Naive thymus-derived CD4-positive, alpha-beta T cell (primary cell): ENCODE measurements around the gene KIRREL1. TPM values are rescaled to one million over a fixed set of nuclear protein-coding genes. Genes with fewer than 3 reads are reported as not detected.

ENCODE experiments used
- ATAC-seq: fragments of 150-1000 bp; cut with Tn5 transposase; 2 replicates; pipeline ENCODE4 v1.10.0; 2021; ENCODE audit warnings: mild to moderate bottlenecking, moderate library complexity
- CTCF ChIA-PET: fragments of 350-600 bp; sonication (Branson Sonifier 250); formaldehyde crosslinking; loops from one replicate; lab custom pipeline; 2021; ENCODE audit warnings: antibody characterized with exemption; lab: Charles Lee
- POLR2A ChIA-PET: fragments of 350-600 bp; sonication (Branson Sonifier 250); formaldehyde crosslinking; loops from one replicate; lab custom pipeline; 2021; ENCODE audit warnings: antibody characterized with exemption, inconsistent platforms; lab: Charles Lee
- DNase-seq, 9 donors: peaks; one replicate each; pipeline versions ENCODE4 v3.0.0 to v3.0.0-alpha.2; 2020 to 2022; ENCODE audit warnings: mixed read lengths in 1 of 9
- H3K27ac ChIP-seq: one replicate; pipeline ENCODE4 v1.7.0; 2013; ENCODE audit warnings: mild to moderate bottlenecking, low read depth, low read length, moderate library complexity
- H3K27me3 ChIP-seq, 2 donors: one replicate each; pipeline ENCODE4 v1.7.0; 2013; ENCODE audit warnings: low read length in 2 of 2, mild to moderate bottlenecking in 2 of 2, moderate library complexity in 2 of 2; ENCODE audit not compliant: control insufficient read depth in 2 of 2, insufficient read depth in 2 of 2
- H3K36me3 ChIP-seq, 3 experiments: 1 replicate in 2 of 3; 2 replicates in 1 of 3; pipeline ENCODE4 v1.7.0; 2013; ENCODE audit warnings: low read length in 3 of 3, mild to moderate bottlenecking in 3 of 3, moderate library complexity in 1 of 3; ENCODE audit not compliant: insufficient read depth in 3 of 3, control insufficient read depth in 2 of 3
- H3K4me1 ChIP-seq, 2 donors: one replicate each; pipeline ENCODE4 v1.7.0; 2013; ENCODE audit warnings: low read length in 2 of 2, mild to moderate bottlenecking in 2 of 2, moderate library complexity in 1 of 2; ENCODE audit not compliant: control insufficient read depth in 2 of 2, insufficient read depth in 2 of 2
- H3K4me3 ChIP-seq: 2 replicates; pipeline ENCODE4 v1.7.0; 2013; ENCODE audit warnings: mild to moderate bottlenecking, low read length
- H3K9me3 ChIP-seq, 3 experiments: 1 replicate in 2 of 3; 2 replicates in 1 of 3; pipeline ENCODE4 v1.7.0; 2013; ENCODE audit warnings: low read length in 3 of 3; ENCODE audit not compliant: control insufficient read depth in 2 of 3
- H3K27ac Mint-ChIP-seq, 9 donors: one replicate each; pipeline ENCODE4 v1.8.0; 2020 to 2022; ENCODE audit warnings: mixed read lengths in 9 of 9, mild to moderate bottlenecking in 8 of 9, moderate library complexity in 5 of 9, inconsistent platforms in 2 of 9
- H3K27me3 Mint-ChIP-seq, 5 donors: one replicate each; pipeline ENCODE4 v1.8.0; 2021 to 2022; ENCODE audit warnings: mixed read lengths in 5 of 5, mild to moderate bottlenecking in 1 of 5
- H3K36me3 Mint-ChIP-seq, 5 donors: one replicate each; pipeline ENCODE4 v1.8.0; 2020 to 2022; ENCODE audit warnings: mixed read lengths in 5 of 5, mild to moderate bottlenecking in 3 of 5, inconsistent platforms in 1 of 5
- H3K4me1 Mint-ChIP-seq, 7 donors: one replicate each; pipeline ENCODE4 v1.8.0; 2020 to 2022; ENCODE audit warnings: mixed read lengths in 7 of 7, mild to moderate bottlenecking in 3 of 7, inconsistent platforms in 1 of 7
- H3K4me3 Mint-ChIP-seq, 10 donors: one replicate each; pipeline ENCODE4 v1.8.0; 2020 to 2022; ENCODE audit warnings: mild to moderate bottlenecking in 10 of 10, mixed read lengths in 10 of 10, moderate library complexity in 6 of 10, inconsistent platforms in 2 of 10
- H3K9me3 Mint-ChIP-seq, 11 donors: one replicate each; pipeline ENCODE4 v1.8.0; 2020 to 2022; ENCODE audit warnings: mixed read lengths in 11 of 11, mild to moderate bottlenecking in 4 of 11, inconsistent platforms in 1 of 11, moderate library complexity in 1 of 11
- intact Hi-C, 2 donors: fragments of 100-400 bp; cut with micrococcal nuclease; formaldehyde crosslinking; loops; one replicate each; pipeline ENCODE4 v1.15.1; 2023
- polyA plus RNA-seq, 2 donors: library from polyadenylated mRNA; unstranded; fragments of 300-500 nt; fragmentation: Illumina TruSeq; gene quantifications; one replicate each; pipeline ENCODE4 v1.2.3, GENCODE V29; 2021
- total RNA-seq, 6 experiments: library from RNA in 5 of 6; stranded (reverse) in 5 of 6; gene quantifications; 1 replicate in 5 of 6; 2 replicates in 1 of 6; pipeline ENCODE4 v1.2.3 and lab custom pipeline; 2021 to 2026

The KIRREL1 gene
- total and polyA plus RNA-seq, 7 experiments from 2014 or later: not detected

DNA sequence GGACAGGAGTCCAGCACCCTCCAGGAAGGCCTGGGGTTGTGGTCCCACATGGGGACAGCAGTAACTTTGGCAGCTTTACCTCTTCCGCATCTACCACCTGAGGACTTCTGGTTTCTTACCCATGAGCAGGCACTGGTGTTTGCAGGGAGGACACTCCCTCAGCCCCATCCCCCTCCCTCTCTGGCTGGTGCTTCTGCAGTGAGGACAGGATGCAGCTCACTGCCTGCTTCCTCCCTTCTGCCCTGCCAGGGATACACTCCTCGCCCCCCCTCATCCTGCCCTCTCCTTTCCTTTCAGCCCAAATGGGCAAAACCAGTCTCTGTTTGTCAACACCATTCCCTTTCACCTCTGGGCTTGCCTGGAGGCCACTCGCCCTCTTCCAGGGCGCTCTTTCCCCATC, 62.4 kb downstream of the KIRREL1 start:
- Histone ChIP-seq H3K27me3 (no peaks in the 10 kb centered on the region), H3K27ac (no peak overlapping the region), H3K4me1 (no peaks in the 10 kb centered on the region), H3K36me3 (no peaks in the 10 kb centered on the region), H3K4me3 (no peak overlapping the region), H3K9me3 (no peaks in the 10 kb centered on the region)
- intact Hi-C loops: no loop called here
- CTCF ChIA-PET: no interaction called here
- DNase-seq (no peak), ATAC-seq (no peak)
- H3K27me3 Mint-ChIP-seq: peaks cover 3 to 23% (median 15%) of the 10 kb centered on the region in 5 donors
- peaks cover 0 to 4% (median 0%) of the 10 kb centered on the region in 7 donors for H3K4me1 Mint-ChIP-seq
- POLR2A ChIA-PET: no interaction called here
- no peak overlapping the region for H3K4me3 Mint-ChIP-seq
- no peaks in the 10 kb centered on the region for H3K36me3 Mint-ChIP-seq
- H3K27ac Mint-ChIP-seq: no peak overlapping the region
- H3K9me3 Mint-ChIP-seq: peaks cover 0 to 2% (median 0%) of the 10 kb centered on the region in 11 donors

- intact Hi-C loops: no loop called here
- Mint-ChIP-seq H3K9me3 (peaks cover 0 to 2% (median 0%) of the 10 kb centered on the region in 11 donors), H3K27ac (peak overlapping the region in 1 of 9 donors; percentile 51), H3K4me3 (no peak overlapping the region), H3K27me3 (peaks cover 5 to 18% (median 15%) of the 10 kb centered on the region in 5 donors), H3K4me1 (peaks cover 0 to 4% (median 0%) of the 10 kb centered on the region in 7 donors), H3K36me3 (no peaks in the 10 kb centered on the region)
- ChIA-PET CTCF (no interaction called here), POLR2A (no interaction called here)
- Histone ChIP-seq H3K27me3 (no peaks in the 10 kb centered on the region), H3K36me3 (no peaks in the 10 kb centered on the region), H3K9me3 (no peaks in the 10 kb centered on the region), H3K27ac (no peak overlapping the region), H3K4me3 (no peak overlapping the region), H3K4me1 (no peaks in the 10 kb centered on the region)
- ATAC-seq: no peak
- DNase-seq: no peak
Measured at GRCh38 chr1:158056498-158056897, 63.1 kb downstream of the KIRREL1 start.

GRCh38 chr1:158058237-158058985, 65.0 kb downstream of the KIRREL1 start:
- intact Hi-C loops: no loop called here
- no peak for ATAC-seq
- Histone ChIP-seq H3K27ac (no peak overlapping the region), H3K4me3 (no peak overlapping the region), H3K27me3 (no peaks in the 10 kb centered on the region), H3K9me3 (no peaks in the 10 kb centered on the region), H3K36me3 (no peaks in the 10 kb centered on the region), H3K4me1 (no peaks in the 10 kb centered on the region)
- CTCF ChIA-PET: no interaction called here
- H3K27me3 Mint-ChIP-seq: peaks cover 5 to 15% (median 7%) of the 10 kb centered on the region in 5 donors
- H3K36me3 Mint-ChIP-seq: no peaks in the 10 kb centered on the region
- peaks cover 0 to 4% (median 0%) of the 10 kb centered on the region in 7 donors for H3K4me1 Mint-ChIP-seq
- peaks cover 0 to 2% (median 0%) of the 10 kb centered on the region in 11 donors for H3K9me3 Mint-ChIP-seq
- DNase-seq: no peak
- POLR2A ChIA-PET: no interaction called here
- H3K27ac Mint-ChIP-seq: no peak overlapping the region
- no peak overlapping the region for H3K4me3 Mint-ChIP-seq

DNA sequence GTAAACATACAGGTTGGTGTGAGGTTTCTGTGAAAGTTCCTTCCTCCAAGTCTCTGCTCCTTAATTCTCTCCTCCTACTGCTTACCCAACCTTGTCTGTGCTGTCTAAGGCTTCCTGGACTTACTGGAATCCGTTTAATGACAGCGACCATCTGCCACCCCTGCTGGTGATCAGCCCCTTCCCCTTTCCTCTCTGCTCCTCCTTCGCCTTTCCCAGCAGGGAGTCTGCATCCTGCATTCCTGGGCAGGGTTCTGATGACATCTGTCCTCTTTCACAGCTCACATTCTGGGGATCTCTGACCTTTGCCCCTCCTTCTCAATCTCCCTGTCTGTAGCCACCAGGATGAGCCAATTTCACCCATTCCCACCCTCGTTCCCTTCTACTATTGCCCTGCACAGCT, 66.5 kb downstream of the KIRREL1 start:
- H3K27me3 Mint-ChIP-seq: peaks cover 4 to 21% (median 5%) of the 10 kb centered on the region in 5 donors
- H3K9me3 Mint-ChIP-seq: peaks cover 0 to 2% (median 0%) of the 10 kb centered on the region in 11 donors
- ATAC-seq (no peak), DNase-seq (no peak)
- H3K27ac Mint-ChIP-seq: no peak overlapping the region
- peaks cover 0 to 4% (median 0%) of the 10 kb centered on the region in 7 donors for H3K4me1 Mint-ChIP-seq
- no peak overlapping the region for H3K4me3 Mint-ChIP-seq
- Histone ChIP-seq H3K36me3 (no peaks in the 10 kb centered on the region), H3K4me1 (no peaks in the 10 kb centered on the region), H3K9me3 (no peaks in the 10 kb centered on the region), H3K27ac (no peak overlapping the region), H3K27me3 (no peaks in the 10 kb centered on the region), H3K4me3 (no peak overlapping the region)
- H3K36me3 Mint-ChIP-seq: no peaks in the 10 kb centered on the region
- POLR2A ChIA-PET: no interaction called here
- CTCF ChIA-PET: no interaction called here
- intact Hi-C loops: no loop called here

DNA sequence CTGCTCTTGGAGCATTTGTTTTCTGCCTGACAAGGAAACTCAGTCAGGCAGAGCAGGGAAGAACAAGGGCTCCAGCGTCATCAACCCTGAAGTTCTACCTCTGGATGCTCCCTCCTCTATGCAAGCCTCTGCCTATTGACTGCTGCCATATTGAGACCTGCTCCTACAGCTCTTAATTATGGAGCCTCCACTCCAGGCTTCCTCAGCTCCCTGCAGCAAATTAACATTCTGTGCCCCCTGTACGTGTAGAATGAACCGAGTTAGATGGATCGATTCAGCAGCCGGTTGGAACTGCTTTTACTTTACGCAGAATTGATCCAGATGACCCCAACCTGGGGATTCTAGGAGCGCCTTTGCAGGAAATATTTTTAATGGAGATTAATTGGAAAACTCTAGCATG, 68.7 kb downstream of the KIRREL1 start:
- Mint-ChIP-seq H3K9me3 (peaks cover 0 to 2% (median 0%) of the 10 kb centered on the region in 11 donors), H3K27ac (no peak overlapping the region), H3K4me1 (no peaks in the 10 kb centered on the region), H3K27me3 (peaks cover 5 to 37% (median 13%) of the 10 kb centered on the region in 5 donors), H3K4me3 (no peak overlapping the region), H3K36me3 (no peaks in the 10 kb centered on the region)
- CTCF ChIA-PET: no interaction called here
- H3K4me3 ChIP-seq: no peak overlapping the region
- no peak for DNase-seq
- no peaks in the 10 kb centered on the region for H3K27me3 ChIP-seq
- ATAC-seq: no peak
- H3K4me1 ChIP-seq: no peaks in the 10 kb centered on the region
- H3K27ac ChIP-seq: no peak overlapping the region
- intact Hi-C loops: no loop called here
- POLR2A ChIA-PET: no interaction called here
- no peaks in the 10 kb centered on the region for H3K9me3 ChIP-seq
- no peaks in the 10 kb centered on the region for H3K36me3 ChIP-seq

DNA sequence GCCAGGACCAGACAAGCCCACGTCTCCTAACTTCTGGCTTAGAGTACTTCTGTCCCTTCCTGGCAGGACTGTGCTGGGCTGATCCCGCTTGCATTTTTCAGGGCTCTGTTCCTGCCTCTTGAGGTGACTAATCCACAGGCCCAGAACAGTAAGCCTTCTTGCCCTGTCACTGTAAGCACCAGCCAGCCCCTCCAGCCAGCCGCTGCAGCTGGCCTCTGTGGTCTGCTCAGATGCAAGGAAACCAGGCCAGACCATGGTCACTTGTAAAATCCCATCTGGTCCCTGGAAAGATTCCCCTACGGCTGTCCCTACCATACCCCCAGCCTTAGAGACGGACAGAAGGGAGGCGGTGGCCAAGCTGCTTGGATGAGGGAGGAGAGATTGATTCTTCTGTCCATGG, 74.2 kb downstream of the KIRREL1 start:
- no peaks in the 10 kb centered on the region for H3K4me1 Mint-ChIP-seq
- no peak overlapping the region for H3K27ac Mint-ChIP-seq
- H3K4me1 ChIP-seq: no peaks in the 10 kb centered on the region
- no peak overlapping the region for H3K4me3 ChIP-seq
- no peaks in the 10 kb centered on the region for H3K27me3 ChIP-seq
- intact Hi-C loops: no loop called here
- no peaks in the 10 kb centered on the region for H3K36me3 Mint-ChIP-seq
- no peak overlapping the region for H3K27ac ChIP-seq
- DNase-seq: no peak
- no peaks in the 10 kb centered on the region for H3K36me3 ChIP-seq
- no peak overlapping the region for H3K4me3 Mint-ChIP-seq
- ChIA-PET POLR2A (no interaction called here), CTCF (no interaction called here)
- no peak for ATAC-seq
- peaks cover 5 to 55% (median 10%) of the 10 kb centered on the region in 5 donors for H3K27me3 Mint-ChIP-seq
- no peaks in the 10 kb centered on the region for H3K9me3 ChIP-seq
- peaks cover 0 to 2% (median 0%) of the 10 kb centered on the region in 11 donors for H3K9me3 Mint-ChIP-seq

- no peak for ATAC-seq
Measured at GRCh38 chr1:158068918-158069317, 75.5 kb downstream of the KIRREL1 start.

More at GRCh38 chr1:158068918-158069317, 75.5 kb downstream of the KIRREL1 start:
- Histone ChIP-seq H3K27me3 (no peaks in the 10 kb centered on the region), H3K27ac (no peak overlapping the region), H3K4me1 (no peaks in the 10 kb centered on the region), H3K4me3 (no peak overlapping the region), H3K9me3 (no peaks in the 10 kb centered on the region), H3K36me3 (no peaks in the 10 kb centered on the region)
- ChIA-PET CTCF (no interaction called here), POLR2A (no interaction called here)
- DNase-seq: no peak
- peaks cover 5 to 48% (median 10%) of the 10 kb centered on the region in 5 donors for H3K27me3 Mint-ChIP-seq
- no peak overlapping the region for H3K27ac Mint-ChIP-seq
- H3K4me3 Mint-ChIP-seq: peak overlapping the region in 1 of 10 donors; percentile 30
- H3K4me1 Mint-ChIP-seq: no peaks in the 10 kb centered on the region
- peaks cover 0 to 2% (median 0%) of the 10 kb centered on the region in 11 donors for H3K9me3 Mint-ChIP-seq
- intact Hi-C loops: no loop called here
- H3K36me3 Mint-ChIP-seq: no peaks in the 10 kb centered on the region
